Naive thymus-derived CD8-positive, alpha-beta T cell (primary cell): ENCODE data around the gene ZBED5. TPM values are rescaled to one million over a fixed set of nuclear protein-coding genes. Genes with fewer than 3 reads are reported as not detected.

Source experiments
- ATAC-seq, 2 donors: fragments of 150-1000 bp; cut with Tn5 transposase in 1 of 2; sonication (Bioruptor Pico), chemical (Tn5 transposase) in 1 of 2; 1 replicate in 1 of 2; 2 replicates in 1 of 2; pipeline ENCODE4 v1.10.0; 2021; ENCODE audit warnings: mild to moderate bottlenecking in 2 of 2, moderate library complexity in 2 of 2
- POLR2A ChIA-PET: fragments of 350-600 bp; sonication (Branson Sonifier 250); formaldehyde crosslinking; loops from one replicate; lab custom pipeline; 2021; ENCODE audit warnings: antibody characterized with exemption; lab: Charles Lee
- DNase-seq, 10 donors: peaks; one replicate each; pipeline versions ENCODE4 v3.0.0 to v3.0.0-alpha.2; 2020 to 2022
- H3K27ac Mint-ChIP-seq, 10 donors: one replicate each; pipeline ENCODE4 v1.8.0; 2020 to 2022; ENCODE audit warnings: mild to moderate bottlenecking in 10 of 10, mixed read lengths in 10 of 10, moderate library complexity in 4 of 10, inconsistent platforms in 1 of 10
- H3K27me3 Mint-ChIP-seq, 5 donors: one replicate each; pipeline ENCODE4 v1.8.0; 2021 to 2022; ENCODE audit warnings: mixed read lengths in 5 of 5
- H3K36me3 Mint-ChIP-seq, 3 donors: one replicate each; pipeline ENCODE4 v1.8.0; 2020 to 2022; ENCODE audit warnings: mixed read lengths in 3 of 3, mild to moderate bottlenecking in 2 of 3, inconsistent platforms in 1 of 3
- H3K4me1 Mint-ChIP-seq, 4 donors: one replicate each; pipeline ENCODE4 v1.8.0; 2021 to 2022; ENCODE audit warnings: mixed read lengths in 4 of 4
- H3K4me3 Mint-ChIP-seq, 10 donors: one replicate each; pipeline ENCODE4 v1.8.0; 2020 to 2022; ENCODE audit warnings: mild to moderate bottlenecking in 10 of 10, mixed read lengths in 10 of 10, moderate library complexity in 6 of 10, inconsistent platforms in 1 of 10
- H3K9me3 Mint-ChIP-seq, 9 donors: one replicate each; pipeline ENCODE4 v1.8.0; 2020 to 2022; ENCODE audit warnings: mixed read lengths in 9 of 9, mild to moderate bottlenecking in 3 of 9, inconsistent platforms in 1 of 9, moderate library complexity in 1 of 9
- polyA plus RNA-seq, 3 donors: library from polyadenylated mRNA; unstranded; fragments of 300-500 nt; fragmentation: Illumina TruSeq; gene quantifications; one replicate each; pipeline ENCODE4 v1.2.3, GENCODE V29; 2021
- total RNA-seq, 8 experiments: library from RNA in 2 of 8; stranded (reverse) in 2 of 8; gene quantifications; one replicate each; pipeline ENCODE4 v1.2.3 and lab custom pipeline; 2021 to 2026

The ZBED5 gene
- total RNA-seq (100 to 1,000 TPM; 173 to 175 TPM), polyA plus RNA-seq (10 to 100 TPM; 14.6 to 18.6 (median 17.0) TPM), total RNA-seq (lab: John Stamatoyannopoulos, UW) (61.0 to 192 (median 80.0) reads per million in 6 experiments)

DNA sequence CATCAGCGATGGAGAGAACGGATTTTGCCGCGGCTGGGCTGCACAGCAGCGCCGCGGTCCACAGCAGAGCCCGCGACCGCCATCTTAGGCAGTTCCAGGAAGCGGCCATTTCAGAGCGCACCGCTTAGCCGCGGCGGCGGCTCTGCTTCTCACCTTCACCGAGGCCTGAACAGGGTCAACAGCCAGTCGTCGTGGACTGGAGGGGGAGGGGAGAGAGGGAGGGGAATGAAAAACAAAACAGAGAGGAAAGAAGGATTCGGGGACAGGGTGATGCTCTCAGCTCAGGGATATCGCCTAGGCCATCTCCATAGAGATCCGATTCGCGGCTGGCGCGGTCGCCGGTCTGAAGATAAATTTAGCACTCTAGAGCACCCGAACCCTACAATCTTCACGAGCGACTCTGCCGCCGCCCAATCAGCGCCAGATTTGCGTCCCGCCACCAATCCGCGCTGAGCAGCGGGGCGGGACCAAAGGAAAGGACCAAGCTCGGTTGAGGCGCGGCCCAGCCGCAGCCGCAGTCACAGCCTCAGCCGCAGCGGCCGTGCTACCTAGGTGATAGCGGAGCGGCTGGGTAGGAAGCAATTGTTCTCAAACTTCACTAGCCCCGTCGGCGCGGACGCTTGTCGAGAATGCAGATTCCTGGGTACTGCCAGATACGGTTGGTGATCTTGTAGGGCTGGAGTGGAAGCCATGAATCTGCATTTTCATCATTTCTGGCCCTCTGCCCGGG lies at the start of gene ZBED5:
Gene ZBED5 (minus strand): TSS at position 345 of the 730 bp plus-strand sequence. CDS start 3,108 bp downstream, outside the sequence.
- Mint-ChIP-seq H3K9me3 (no peaks in the 10 kb centered on the region), H3K4me1 (peaks cover 20 to 58% (median 56%) of the 10 kb centered on the region in 4 donors), H3K4me3 (peak within 1 kb of the TSS; percentile 96 to 100 (median 100)), H3K27ac (peak within 1 kb of the TSS; percentile 98 to 100 (median 100)), H3K27me3 (no peaks in the 10 kb centered on the region), H3K36me3 (peaks cover 10 to 29% (median 18%) of the 10 kb centered on the region in 3 donors)
- POLR2A ChIA-PET, result interaction anchor here (0.7 to 6.2 kb wide), 29 partner anchors 8 to 1397 kb away, joined by 3 to 430 read pairs (median 4); partner anchors contain the start of genes CTR9, EIF4G2, RNF141 and ZNF143
- peak; percentile 91 to 98 (median 95) for DNase-seq
- ATAC-seq, result peak; percentile 88 to 90

DNA sequence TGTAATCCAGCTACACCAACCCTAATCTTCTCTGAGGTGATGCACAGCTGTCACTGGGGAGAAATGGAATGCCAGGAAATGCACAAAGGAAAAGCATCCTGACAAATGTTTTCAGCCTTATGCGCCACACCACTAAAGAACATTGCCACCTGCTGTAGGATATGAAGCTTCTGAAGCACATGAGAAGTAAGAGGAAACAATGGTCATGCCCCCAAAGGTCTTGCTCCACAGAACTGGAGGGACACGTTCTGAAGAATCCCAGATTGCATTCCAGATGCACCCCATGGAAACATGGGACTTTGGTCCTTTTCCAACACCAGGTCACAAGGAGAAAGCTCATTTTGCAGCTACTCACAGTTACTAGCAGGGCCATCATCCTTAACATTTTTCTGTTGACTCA lies 48.7 kb upstream of the ZBED5 start:
- no peak overlapping the region for H3K4me3 Mint-ChIP-seq
- H3K9me3 Mint-ChIP-seq, result no peaks in the 10 kb centered on the region
- H3K4me1 Mint-ChIP-seq, result peaks cover 0 to 3% (median 0%) of the 10 kb centered on the region in 4 donors
- H3K27ac Mint-ChIP-seq, result no peak overlapping the region
- POLR2A ChIA-PET, result interaction anchor here (0.6 kb wide), 1 partner anchor 928 kb away, joined by 3 read pairs; no protein-coding TSS in a partner anchor
- no peak for ATAC-seq
- DNase-seq, result no peak
- peaks cover 0 to 12% (median 5%) of the 10 kb centered on the region in 5 donors for H3K27me3 Mint-ChIP-seq
- H3K36me3 Mint-ChIP-seq, result no peaks in the 10 kb centered on the region

GRCh38 chr11:10902301-10903063 lies 44.6 kb upstream of the ZBED5 start:
- no peak for DNase-seq
- Mint-ChIP-seq H3K36me3 (no peaks in the 10 kb centered on the region), H3K27ac (peak overlapping the region in 2 of 10 donors; percentile 61 to 67), H3K9me3 (no peaks in the 10 kb centered on the region), H3K27me3 (peaks cover 0 to 7% (median 5%) of the 10 kb centered on the region in 5 donors), H3K4me3 (no peak overlapping the region), H3K4me1 (peaks cover 0 to 26% (median 9%) of the 10 kb centered on the region in 4 donors)
- no peak for ATAC-seq
- POLR2A ChIA-PET, result interaction anchor here (1.0 to 3.1 kb wide), 2 partner anchors 43 to 93 kb away, joined by 3 to 11 read pairs; partner anchors contain the start of gene EIF4G2

GRCh38 chr11:10900681-10901415 lies 43.0 kb upstream of the ZBED5 start:
- peaks cover 0 to 7% (median 5%) of the 10 kb centered on the region in 5 donors for H3K27me3 Mint-ChIP-seq
- H3K4me3 Mint-ChIP-seq, result peak overlapping the region in 1 of 10 donors; percentile 64
- no peaks in the 10 kb centered on the region for H3K9me3 Mint-ChIP-seq
- peaks cover 0 to 26% (median 9%) of the 10 kb centered on the region in 4 donors for H3K4me1 Mint-ChIP-seq
- POLR2A ChIA-PET, result interaction anchor here (0.7 to 3.1 kb wide), 3 partner anchors 43 to 108 kb away, joined by 3 to 11 read pairs (median 11); partner anchors contain the start of genes EIF4G2 and ZBED5
- no peaks in the 10 kb centered on the region for H3K36me3 Mint-ChIP-seq
- ATAC-seq (no peak), DNase-seq (no peak)
- H3K27ac Mint-ChIP-seq, result peak overlapping the region in 2 of 10 donors; percentile 27 to 96

- Mint-ChIP-seq H3K4me1 (peaks cover 0 to 26% (median 9%) of the 10 kb centered on the region in 4 donors), H3K9me3 (no peaks in the 10 kb centered on the region), H3K36me3 (peaks cover 0 to 3% (median 0%) of the 10 kb centered on the region in 3 donors), H3K27ac (peak overlapping the region in 5 of 10 donors; percentile 14 to 96 (median 29)), H3K27me3 (peaks cover 0 to 7% (median 3%) of the 10 kb centered on the region in 5 donors), H3K4me3 (peak overlapping the region in 1 of 10 donors; percentile 64)
- DNase-seq (no peak), ATAC-seq (peak in 1 of 2 donors; percentile 26)
- POLR2A ChIA-PET, result interaction anchor here (1.3 to 3.1 kb wide), 2 partner anchors 42 to 90 kb away, joined by 11 read pairs; partner anchors contain the start of genes EIF4G2 and ZBED5
Observed at GRCh38 chr11:10899121-10899830, 41.4 kb upstream of the ZBED5 start.

DNA sequence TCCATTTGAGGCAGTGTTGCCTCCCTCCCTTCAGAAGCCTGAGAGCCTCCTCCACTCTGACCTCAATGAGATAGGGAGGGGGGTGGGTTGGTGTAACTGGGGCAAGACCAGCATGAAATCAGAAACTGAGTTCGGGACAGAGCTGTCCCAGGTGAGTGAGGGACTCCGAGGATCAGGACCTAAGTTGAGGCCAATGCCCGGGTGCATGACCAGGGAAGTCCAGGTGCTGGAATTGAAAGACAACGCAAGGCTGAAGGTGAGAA lies 40.8 kb upstream of the ZBED5 start:
- no peaks in the 10 kb centered on the region for H3K9me3 Mint-ChIP-seq
- POLR2A ChIA-PET, result interaction anchor here (0.6 kb wide), 1 partner anchor 45 kb away, joined by 4 read pairs; no protein-coding TSS in a partner anchor
- no peak for ATAC-seq

DNA sequence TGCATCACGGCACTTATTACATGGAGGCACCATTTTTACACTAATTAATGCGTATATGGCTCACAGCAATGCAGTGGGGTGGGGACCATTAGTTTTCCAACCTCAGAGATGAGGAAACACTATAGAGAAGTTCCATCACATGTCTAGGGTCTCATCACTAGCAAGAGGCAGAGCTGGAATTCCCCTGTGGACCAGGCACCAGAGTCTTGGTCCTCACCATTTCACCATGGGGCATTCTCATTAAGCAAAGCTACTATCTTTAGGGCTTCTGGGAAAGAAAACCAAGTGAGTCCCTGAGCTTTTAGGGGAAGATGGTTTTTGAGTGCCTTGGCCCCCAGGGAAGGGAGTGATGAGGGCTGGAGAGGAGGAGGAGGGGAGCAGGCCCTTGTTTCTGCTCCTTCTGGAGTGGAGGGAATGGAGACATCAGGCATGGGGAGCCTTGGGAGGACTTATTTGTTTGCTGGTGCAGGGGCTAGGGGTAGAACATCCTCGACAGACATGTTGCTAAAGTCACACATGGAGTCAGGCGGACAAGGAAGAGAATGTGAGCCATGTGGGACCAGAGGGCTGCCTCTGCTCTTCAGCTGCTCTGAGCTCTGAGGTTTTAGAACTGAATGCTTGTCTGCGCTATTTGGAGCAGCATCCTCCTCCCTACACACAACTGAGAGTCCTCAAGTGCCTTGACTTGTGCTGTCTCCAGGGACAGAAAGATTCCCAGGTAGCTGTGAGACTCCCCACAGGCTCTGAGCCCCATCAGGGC lies 40.3 kb upstream of the ZBED5 start:
- DNase-seq, result no peak
- H3K9me3 Mint-ChIP-seq, result no peaks in the 10 kb centered on the region
- peaks cover 0 to 3% (median 0%) of the 10 kb centered on the region in 3 donors for H3K36me3 Mint-ChIP-seq
- H3K27me3 Mint-ChIP-seq, result peaks cover 0 to 3% (median 0%) of the 10 kb centered on the region in 5 donors
- H3K4me1 Mint-ChIP-seq, result peaks cover 0 to 26% (median 9%) of the 10 kb centered on the region in 4 donors
- POLR2A ChIA-PET, result interaction anchor here (0.6 kb wide), 1 partner anchor 46 kb away, joined by 4 read pairs; no protein-coding TSS in a partner anchor
- peak overlapping the region in 3 of 10 donors; percentile 26 to 83 (median 38) for H3K27ac Mint-ChIP-seq
- peak overlapping the region in 1 of 10 donors; percentile 2 for H3K4me3 Mint-ChIP-seq
- no peak for ATAC-seq

More for the DNA sequence above, 40.8 kb upstream of the ZBED5 start:
- Mint-ChIP-seq H3K4me3 (no peak overlapping the region), H3K27ac (peak overlapping the region in 1 of 10 donors; percentile 96), H3K4me1 (peaks cover 0 to 26% (median 9%) of the 10 kb centered on the region in 4 donors), H3K36me3 (peaks cover 0 to 3% (median 0%) of the 10 kb centered on the region in 3 donors), H3K27me3 (peaks cover 0 to 7% (median 2%) of the 10 kb centered on the region in 5 donors)
- no peak for DNase-seq

GRCh38 chr11:10897150-10897549 lies 39.3 kb upstream of the ZBED5 start:
- Mint-ChIP-seq H3K27me3 (no peaks in the 10 kb centered on the region), H3K9me3 (no peaks in the 10 kb centered on the region), H3K27ac (no peak overlapping the region), H3K36me3 (peaks cover 0 to 3% (median 0%) of the 10 kb centered on the region in 3 donors), H3K4me3 (no peak overlapping the region), H3K4me1 (peaks cover 0 to 27% (median 9%) of the 10 kb centered on the region in 4 donors)
- POLR2A ChIA-PET, result no interaction called here
- DNase-seq (no peak), ATAC-seq (no peak)

GRCh38 chr11:10896493-10896892 lies 38.6 kb upstream of the ZBED5 start:
- no peak for DNase-seq
- Mint-ChIP-seq H3K9me3 (peaks cover 0 to 1% (median 0%) of the 10 kb centered on the region in 9 donors), H3K4me1 (peaks cover 0 to 27% (median 9%) of the 10 kb centered on the region in 4 donors), H3K36me3 (peaks cover 0 to 3% (median 1%) of the 10 kb centered on the region in 3 donors), H3K4me3 (no peak overlapping the region), H3K27me3 (no peaks in the 10 kb centered on the region), H3K27ac (no peak overlapping the region)
- ATAC-seq, result no peak
- POLR2A ChIA-PET, result no interaction called here

- Mint-ChIP-seq H3K27me3 (no peaks in the 10 kb centered on the region), H3K36me3 (peaks cover 0 to 12% (median 8%) of the 10 kb centered on the region in 3 donors), H3K27ac (no peak overlapping the region), H3K9me3 (peaks cover 0 to 10% (median 6%) of the 10 kb centered on the region in 9 donors), H3K4me1 (peaks cover 0 to 20% (median 9%) of the 10 kb centered on the region in 4 donors), H3K4me3 (no peak overlapping the region)
- DNase-seq (no peak), ATAC-seq (no peak)
- POLR2A ChIA-PET, result no interaction called here
Observed at GRCh38 chr11:10895285-10895684, 37.4 kb upstream of the ZBED5 start.
